Measurements from ENCODE around the gene GYS1.

GRCh38 chr19:48987323-48987722 is 5.8 kb downstream of the GYS1 start:
- no peak for TF ChIP-seq CTCF (conservative IDR thresholded peaks at IDR 0.05 in 1 of 2, IDR thresholded peaks at IDR 0.05 in 1 of 2; ENCODE audit: low read depth in 1 of 2, low read length in 2 of 2)
- TF ChIP-seq EZH2 (IDR thresholded peaks at IDR 0.05; ENCODE audit: low read length, missing control alignments): no peak

All from fibroblast of lung (primary cell).